HCT116 (cell line): ENCODE results near the gene ATP2A3. TPM values are rescaled to one million over a fixed set of nuclear protein-coding genes. Genes with fewer than 3 reads are reported as not detected.

ENCODE experiments used
- ATAC-seq: fragments of 200-7000 bp; cut with Tn5 transposase; 2 replicates; pipeline ENCODE4 v1.9.1; 2020; ENCODE audit warnings: mild to moderate bottlenecking, moderate library complexity
- BruUV-seq: library from RNA; stranded (reverse); fragments of 400-500 nt; replicated peaks from 2 replicates; lab custom pipeline; 2021; lab: Mats Ljungman, UMichigan
- CTCF ChIA-PET: fragments of 300-600 bp; sonication (Branson Sonifier 250); formaldehyde crosslinking; loops from one replicate; lab custom pipeline; 2021; ENCODE audit warnings: antibody characterized with exemption; lab: Charles Lee
- POLR2A ChIA-PET: fragments of 300-600, 350-600 bp; sonication (Branson Sonifier 250); formaldehyde crosslinking; loops from one replicate; lab custom pipeline; 2021; ENCODE audit warnings: antibody characterized with exemption; lab: Charles Lee
- RAD21 ChIA-PET, 2 experiments: fragments of 300-600 bp; sonication (Branson Sonifier 250); formaldehyde crosslinking; loops; one replicate each; lab custom pipeline; 2023; ENCODE audit warnings: low total read pairs in 2 of 2; ENCODE audit not compliant: uncharacterized antibody in 2 of 2, unreplicated experiment in 2 of 2, low non-redundant PET in 1 of 2; lab: Charles Lee
- DNase-seq: peaks from one replicate; pipeline ENCODE4 v3.0.0-alpha.2; 2010; ENCODE audit warnings: low read depth, low spot score
- H2AFZ ChIP-seq: fragments of 200-600 bp; shearing (Covaris generic), sonication (generic); 2 replicates; pipeline ENCODE4 v1.6.1; 2017; ENCODE audit warnings: low read depth, mixed run types, mixed read lengths, antibody characterized with exemption, low read length; ENCODE audit not compliant: poor library complexity, severe bottlenecking
- H3K27ac ChIP-seq: 2 replicates; pipeline ENCODE4 v1.5.1; 2012; ENCODE audit warnings: low read depth, low read length
- H3K27me3 ChIP-seq: fragments of 200-600 bp; sonication (generic); 2 replicates; pipeline ENCODE4 v1.6.1; 2016; ENCODE audit warnings: mixed run types, low read length, mixed read lengths; ENCODE audit not compliant: insufficient read depth
- H3K36me3 ChIP-seq, 2 experiments: fragments of 200-500 bp in 1 of 2; fragments of 200-600 bp in 1 of 2; sonication (Bioruptor generic) in 1 of 2; sonication (generic) in 1 of 2; 2 replicates each; pipeline versions ENCODE4 v1.5.1 to v1.6.1; 2014 to 2016; ENCODE audit warnings: low read length in 2 of 2, inconsistent platforms in 1 of 2, mixed read lengths in 1 of 2, mixed run types in 1 of 2; ENCODE audit not compliant: insufficient read depth in 2 of 2, control insufficient read depth in 1 of 2
- H3K4me1 ChIP-seq, 2 experiments: fragments of 200-600 bp in 1 of 2; sonication (generic) in 1 of 2; 2 replicates each; pipeline versions ENCODE4 v1.5.1 to v1.6.1; 2012 to 2017; ENCODE audit warnings: low read length in 2 of 2, inconsistent platforms in 1 of 2, mild to moderate bottlenecking in 1 of 2, mixed read lengths in 1 of 2, mixed run types in 1 of 2, moderate library complexity in 1 of 2; ENCODE audit not compliant: insufficient read depth in 2 of 2, control insufficient read depth in 1 of 2
- H3K4me2 ChIP-seq: fragments of 200-600 bp; sonication (generic); 2 replicates; pipeline ENCODE4 v1.6.1; 2017; ENCODE audit warnings: mixed run types, low read length, mixed read lengths
- H3K4me3 ChIP-seq, 2 experiments: fragments of 200-600 bp in 1 of 2; sonication (generic) in 1 of 2; replicated peaks in 1 of 2; 2 replicates each; pipeline ENCODE4 v1.5.1; 2011 to 2016; ENCODE audit warnings: low read length in 2 of 2, control low read depth in 1 of 2, low read depth in 1 of 2, mild to moderate bottlenecking in 1 of 2, mixed read lengths in 1 of 2, mixed run types in 1 of 2
- H3K79me2 ChIP-seq: fragments of 200-600 bp; sonication (generic); 2 replicates; pipeline ENCODE4 v1.6.1; 2017; ENCODE audit warnings: mild to moderate bottlenecking, mixed run types, low read length, moderate library complexity, mixed read lengths; ENCODE audit not compliant: insufficient read depth
- H3K9ac ChIP-seq: fragments of 200-600 bp; sonication (generic); 2 replicates; pipeline ENCODE4 v1.6.1; 2016; ENCODE audit warnings: low read length, mixed read lengths
- H3K9me2 ChIP-seq: fragments of 200-600 bp; sonication (generic), shearing (Covaris generic); 2 replicates; pipeline ENCODE4 v1.6.1; 2017; ENCODE audit warnings: mixed run types, mild to moderate bottlenecking, moderate library complexity; ENCODE audit not compliant: insufficient read depth
- H3K9me3 ChIP-seq, 2 experiments: fragments of 200-500 bp in 1 of 2; fragments of 200-600 bp in 1 of 2; sonication (Bioruptor generic) in 1 of 2; sonication (generic) in 1 of 2; 2 replicates each; pipeline ENCODE4 v1.6.1; 2014 to 2017; ENCODE audit warnings: low read length in 2 of 2, mixed read lengths in 2 of 2, inconsistent platforms in 1 of 2, low read depth in 1 of 2, mild to moderate bottlenecking in 1 of 2, mixed run types in 1 of 2, moderate library complexity in 1 of 2; ENCODE audit not compliant: control insufficient read depth in 1 of 2, insufficient read depth in 1 of 2
- H4K20me1 ChIP-seq: fragments of 200-600 bp; sonication (generic), shearing (Covaris generic); 2 replicates; pipeline ENCODE4 v1.6.1; 2017; ENCODE audit warnings: mixed run types, mild to moderate bottlenecking, moderate library complexity; ENCODE audit not compliant: insufficient read depth
- CEBPB ChIP-seq: IDR thresholded peaks from 2 replicates; pipeline ENCODE4 v1.6.1; 2012; ENCODE audit warnings: low read depth
- POLR2A ChIP-seq: IDR thresholded peaks from 2 replicates; pipeline ENCODE4 v1.7.0; 2011; ENCODE audit warnings: borderline replicate concordance; ENCODE audit not compliant: insufficient read depth, insufficient read length; ENCODE audit errors: extremely low read depth
- POLR2AphosphoS5 ChIP-seq: IDR thresholded peaks from 2 replicates; pipeline ENCODE4 v1.6.1; 2011; ENCODE audit warnings: mild to moderate bottlenecking, low read depth, low read length, moderate library complexity
- RAD21 ChIP-seq: IDR thresholded peaks from 2 replicates; pipeline ENCODE4 v1.6.1; 2012; ENCODE audit warnings: low read depth, mild to moderate bottlenecking
- SIN3A ChIP-seq: IDR thresholded peaks from 2 replicates; pipeline ENCODE4 v1.6.1; 2012; ENCODE audit warnings: low read depth
- SP1 ChIP-seq: IDR thresholded peaks from 2 replicates; pipeline ENCODE4 v1.6.1; 2012; ENCODE audit warnings: low read depth
- YY1 ChIP-seq: IDR thresholded peaks from 2 replicates; pipeline ENCODE4 v1.6.1; 2011; ENCODE audit warnings: low read length, low read depth, moderate library complexity, mild to moderate bottlenecking; ENCODE audit not compliant: insufficient replicate concordance; ENCODE audit errors: extremely low read depth
- ZFX ChIP-seq: fragments of 450-650 bp; IDR thresholded peaks from 2 replicates; pipeline ENCODE4 v1.6.1; 2017
- ZNF274 ChIP-seq: fragments of 200-500 bp; sonication (Bioruptor generic); IDR thresholded peaks from 2 replicates; pipeline ENCODE4 v1.6.1; 2014; ENCODE audit warnings: mild to moderate bottlenecking, low read depth, low read length, inconsistent platforms
- intact Hi-C: fragments of 100-400 bp; cut with micrococcal nuclease; formaldehyde crosslinking; loops from 2 replicates; pipeline ENCODE4 v1.10.0; 2022
- total RNA-seq: library from RNA; stranded (reverse); gene quantifications from one replicate; pipeline ENCODE4 v1.2.1, GENCODE V29; 2021; ENCODE audit not compliant: unreplicated experiment
- TF ChIP-seq, protein P1 (sequence below): IDR thresholded peaks from 2 replicates; pipeline ENCODE4 v1.6.1; 2012; ENCODE audit warnings: low read depth

The ATP2A3 gene
- total RNA-seq, 1 experiment from 2014 or later = 23.1 TPM

DNA sequence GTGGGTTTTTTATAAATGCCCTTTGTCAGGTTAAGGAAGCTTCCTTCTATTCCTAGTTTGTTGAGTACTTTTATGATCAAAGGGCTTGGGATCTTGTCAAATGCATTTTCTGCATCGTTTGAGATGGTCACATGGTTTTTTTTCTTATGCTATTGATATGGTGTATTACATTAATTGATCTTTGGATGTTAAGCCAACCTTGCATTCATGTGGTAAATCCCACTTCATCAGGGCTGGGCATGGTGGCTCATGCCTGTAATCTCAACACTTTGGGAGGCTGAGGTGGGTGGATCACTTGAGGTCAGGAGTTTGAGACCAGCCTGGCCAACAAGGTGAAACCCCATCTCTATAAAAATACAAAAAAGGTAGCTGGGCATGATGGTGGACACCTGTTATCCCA, 30.8 kb upstream of the ATP2A3 start:
- Histone ChIP-seq H3K4me3 (no peak overlapping the region), H4K20me1 (no peaks in the 10 kb centered on the region), H2AFZ (no peak overlapping the region), H3K9ac (no peak overlapping the region), H3K27me3 (no peaks in the 10 kb centered on the region), H3K4me1 (no peaks in the 10 kb centered on the region), H3K27ac (no peak overlapping the region), H3K79me2 (no peaks in the 10 kb centered on the region), H3K9me2 (no peaks in the 10 kb centered on the region), H3K36me3 (no peaks in the 10 kb centered on the region), H3K9me3 (no peaks in the 10 kb centered on the region), H3K4me2 (no peak overlapping the region)
- CTCF ChIA-PET = interaction anchor here (0.9 kb wide), 1 partner anchor 13 kb away, joined by 4 read pairs; no protein-coding TSS in a partner anchor
- BruUV-seq = no TSS peak
- RAD21 ChIA-PET = no interaction called here
- intact Hi-C loops = no loop called here
- POLR2A ChIA-PET = no interaction called here
- DNase-seq (no peak), ATAC-seq (no peak)
- TF ChIP-seq ZNF274 (no peak), YY1 (no peak), SIN3A (no peak), POLR2AphosphoS5 (no peak), SP1 (no peak), CEBPB (no peak), POLR2A (no peak), RAD21 (no peak), ZFX (no peak)
- TF ChIP-seq, protein P1, sequence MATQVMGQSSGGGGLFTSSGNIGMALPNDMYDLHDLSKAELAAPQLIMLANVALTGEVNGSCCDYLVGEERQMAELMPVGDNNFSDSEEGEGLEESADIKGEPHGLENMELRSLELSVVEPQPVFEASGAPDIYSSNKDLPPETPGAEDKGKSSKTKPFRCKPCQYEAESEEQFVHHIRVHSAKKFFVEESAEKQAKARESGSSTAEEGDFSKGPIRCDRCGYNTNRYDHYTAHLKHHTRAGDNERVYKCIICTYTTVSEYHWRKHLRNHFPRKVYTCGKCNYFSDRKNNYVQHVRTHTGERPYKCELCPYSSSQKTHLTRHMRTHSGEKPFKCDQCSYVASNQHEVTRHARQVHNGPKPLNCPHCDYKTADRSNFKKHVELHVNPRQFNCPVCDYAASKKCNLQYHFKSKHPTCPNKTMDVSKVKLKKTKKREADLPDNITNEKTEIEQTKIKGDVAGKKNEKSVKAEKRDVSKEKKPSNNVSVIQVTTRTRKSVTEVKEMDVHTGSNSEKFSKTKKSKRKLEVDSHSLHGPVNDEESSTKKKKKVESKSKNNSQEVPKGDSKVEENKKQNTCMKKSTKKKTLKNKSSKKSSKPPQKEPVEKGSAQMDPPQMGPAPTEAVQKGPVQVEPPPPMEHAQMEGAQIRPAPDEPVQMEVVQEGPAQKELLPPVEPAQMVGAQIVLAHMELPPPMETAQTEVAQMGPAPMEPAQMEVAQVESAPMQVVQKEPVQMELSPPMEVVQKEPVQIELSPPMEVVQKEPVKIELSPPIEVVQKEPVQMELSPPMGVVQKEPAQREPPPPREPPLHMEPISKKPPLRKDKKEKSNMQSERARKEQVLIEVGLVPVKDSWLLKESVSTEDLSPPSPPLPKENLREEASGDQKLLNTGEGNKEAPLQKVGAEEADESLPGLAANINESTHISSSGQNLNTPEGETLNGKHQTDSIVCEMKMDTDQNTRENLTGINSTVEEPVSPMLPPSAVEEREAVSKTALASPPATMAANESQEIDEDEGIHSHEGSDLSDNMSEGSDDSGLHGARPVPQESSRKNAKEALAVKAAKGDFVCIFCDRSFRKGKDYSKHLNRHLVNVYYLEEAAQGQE = no peak
- TF ChIP-seq, all 23 proteins: peak for 0
